ENCODE measurements around the gene ASZ1.
"Not testable (repeated sequence)": the region's sequence is repeated elsewhere in the genome, so short reads cannot be mapped to it uniquely, and the experiment has no call there.

The ASZ1 gene, protein sequence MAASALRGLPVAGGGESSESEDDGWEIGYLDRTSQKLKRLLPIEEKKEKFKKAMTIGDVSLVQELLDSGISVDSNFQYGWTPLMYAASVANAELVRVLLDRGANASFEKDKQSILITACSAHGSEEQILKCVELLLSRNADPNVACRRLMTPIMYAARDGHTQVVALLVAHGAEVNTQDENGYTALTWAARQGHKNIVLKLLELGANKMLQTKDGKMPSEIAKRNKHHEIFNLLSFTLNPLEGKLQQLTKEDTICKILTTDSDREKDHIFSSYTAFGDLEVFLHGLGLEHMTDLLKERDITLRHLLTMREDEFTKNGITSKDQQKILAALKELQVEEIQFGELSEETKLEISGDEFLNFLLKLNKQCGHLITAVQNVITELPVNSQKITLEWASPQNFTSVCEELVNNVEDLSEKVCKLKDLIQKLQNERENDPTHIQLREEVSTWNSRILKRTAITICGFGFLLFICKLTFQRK

DNA sequence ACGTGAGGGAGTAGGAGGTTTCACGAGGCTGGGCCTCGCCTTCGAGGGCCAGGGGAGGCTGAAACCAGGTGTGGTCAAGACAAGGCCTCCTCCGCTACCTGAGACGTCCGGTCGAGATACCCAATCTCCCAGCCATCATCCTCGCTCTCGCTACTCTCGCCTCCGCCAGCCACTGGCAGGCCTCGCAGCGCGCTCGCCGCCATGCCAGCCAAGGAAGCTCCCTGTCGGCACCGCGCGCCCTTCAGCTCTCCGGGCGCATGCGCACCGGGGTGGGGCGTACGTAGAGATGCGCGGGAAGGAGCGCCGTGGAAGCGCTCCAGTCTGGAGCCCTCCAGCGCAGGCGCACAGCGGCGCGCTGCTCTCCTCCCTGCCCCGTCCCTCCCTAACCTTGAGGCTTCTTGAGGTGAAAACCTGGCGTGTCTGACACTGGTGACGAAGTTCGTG is at the start of gene ASZ1:
Gene ASZ1 (minus strand): TSS at position 236 of the 444 bp plus-strand sequence. CDS start 33 bp downstream, at position 203.
- no peak for DNase-seq (ENCODE audit: low spot score)

DNA sequence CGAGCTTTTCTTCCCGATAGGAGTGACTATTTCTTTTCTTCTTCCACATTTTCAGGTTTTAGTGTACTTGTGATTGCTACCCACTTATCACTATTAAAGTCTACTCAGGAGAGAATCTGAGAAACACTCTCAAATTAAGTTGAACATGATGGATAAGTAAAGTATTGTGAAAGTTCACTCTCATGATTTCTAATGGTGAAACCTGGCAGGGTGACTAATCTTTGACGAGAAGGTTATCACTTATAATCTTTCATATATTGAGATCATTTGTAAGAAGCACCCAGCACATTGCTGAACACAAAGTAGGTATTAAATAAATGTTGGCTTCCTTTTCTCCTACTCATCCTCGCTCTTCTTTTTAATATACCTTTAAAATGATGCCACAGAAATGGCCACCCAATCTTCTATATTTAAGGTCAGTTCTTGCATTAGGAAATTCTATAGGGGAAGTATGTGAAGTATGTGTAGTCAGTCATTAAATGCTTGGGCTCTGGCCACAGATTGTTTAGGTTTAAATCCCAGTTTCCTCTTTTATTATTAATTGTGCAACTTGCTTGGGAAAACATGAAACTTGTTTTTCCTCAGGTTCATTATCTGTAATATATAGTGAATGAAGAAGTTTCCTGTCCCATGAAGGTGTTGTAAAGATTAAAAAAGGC is 49.4 kb upstream of the ASZ1 start:
- DNase-seq (ENCODE audit: low spot score): no peak

DNA sequence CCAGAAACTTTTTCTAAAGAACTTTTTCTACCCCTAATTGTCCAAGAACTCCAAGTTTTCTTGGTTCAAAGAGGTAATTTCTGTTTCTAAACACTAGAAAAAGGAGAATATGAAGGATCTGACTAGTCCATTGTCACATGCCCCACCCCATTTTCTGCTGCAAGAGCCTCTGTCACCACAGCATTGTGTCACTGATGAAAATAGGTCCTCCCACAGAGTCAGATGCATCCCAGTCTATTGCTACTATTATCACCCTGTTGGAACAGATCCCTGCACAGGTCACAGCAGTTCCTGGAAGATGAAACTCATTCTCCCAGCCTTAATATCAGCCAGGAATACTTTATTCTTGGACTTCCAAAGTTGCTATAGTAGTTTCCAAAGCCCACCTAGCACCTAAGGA is 45.0 kb upstream of the ASZ1 start:
- DNase-seq (ENCODE audit: low spot score): no peak

DNA sequence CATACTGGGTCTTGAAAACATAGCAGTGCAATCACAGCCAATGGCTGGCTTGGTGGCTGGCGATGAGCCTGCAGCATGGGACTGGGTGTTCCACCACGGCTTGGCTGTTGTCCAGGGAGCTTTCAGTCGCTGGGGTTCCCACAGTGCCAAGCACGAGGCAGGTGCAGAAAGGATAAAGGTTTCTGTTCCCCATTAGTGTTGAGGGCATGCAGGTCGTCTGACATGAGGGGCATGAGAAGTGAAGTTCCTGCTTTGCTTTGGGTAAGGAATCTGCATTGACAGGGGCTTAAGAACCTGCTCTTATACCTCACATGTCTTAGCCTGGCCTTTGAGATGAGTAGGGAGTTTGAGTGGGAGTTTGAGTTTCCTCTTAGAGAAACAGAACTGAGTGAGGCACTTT is 43.5 kb upstream of the ASZ1 start:
- no peak for DNase-seq (ENCODE audit: low spot score)

DNA sequence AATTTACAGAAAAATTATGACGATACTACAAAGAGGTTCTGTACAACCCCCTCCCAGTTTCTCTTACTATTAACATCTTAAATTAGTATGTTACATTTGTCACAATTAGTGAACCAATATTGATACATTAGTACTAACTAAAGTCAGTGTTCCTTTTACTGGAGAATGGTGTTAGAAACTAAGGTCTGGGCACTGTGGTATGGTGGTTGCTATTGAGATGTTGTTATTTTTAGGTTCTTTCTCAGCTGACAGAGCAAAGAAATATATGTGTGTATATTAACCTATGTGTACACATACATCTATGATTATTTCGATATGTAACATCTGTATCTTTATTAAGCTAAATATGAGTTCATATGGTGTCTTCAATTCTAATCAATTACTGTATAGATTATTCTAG is 40.9 kb upstream of the ASZ1 start:
- no peak for DNase-seq (ENCODE audit: low spot score)

DNA sequence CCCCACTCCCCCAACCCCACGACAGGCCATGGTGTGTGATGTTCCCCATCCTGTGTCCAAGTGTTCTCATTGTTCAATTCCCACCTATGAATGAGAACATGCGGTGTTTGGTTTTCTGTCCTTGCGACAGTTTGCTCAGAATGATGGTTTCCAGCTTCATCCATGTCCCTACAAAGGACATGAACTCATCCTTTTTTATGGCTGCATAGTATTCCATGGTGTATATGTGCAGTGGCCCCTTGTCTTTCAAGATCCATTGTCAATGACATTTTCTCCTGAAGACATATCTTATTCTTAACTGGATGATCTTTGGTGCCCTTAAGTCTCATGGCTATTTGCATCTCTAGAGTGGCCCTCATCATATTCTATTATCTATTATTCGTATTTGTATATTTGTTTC is 33.5 kb upstream of the ASZ1 start:
- DNase-seq (ENCODE audit: low spot score): not testable (repeated sequence)

DNA sequence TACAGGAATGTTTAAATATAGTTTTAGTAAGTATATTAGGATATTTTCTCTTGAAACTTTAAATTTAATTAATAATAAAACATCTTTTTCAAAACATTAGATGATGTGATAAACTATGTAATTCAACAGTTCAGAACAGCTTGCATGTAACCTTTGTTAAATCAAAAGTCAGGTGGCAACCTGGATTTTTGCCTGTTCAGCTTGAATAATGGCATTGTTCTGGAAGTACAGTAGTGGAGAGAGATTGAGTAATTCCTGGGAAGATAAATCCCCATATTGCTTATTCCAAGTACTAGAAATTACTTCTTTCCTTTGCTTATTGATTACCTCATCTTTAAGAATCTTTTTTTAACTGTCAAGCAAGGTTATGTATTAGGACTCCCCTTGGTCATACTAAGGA is 32.4 kb upstream of the ASZ1 start:
- DNase-seq (ENCODE audit: low spot score): no peak

DNA sequence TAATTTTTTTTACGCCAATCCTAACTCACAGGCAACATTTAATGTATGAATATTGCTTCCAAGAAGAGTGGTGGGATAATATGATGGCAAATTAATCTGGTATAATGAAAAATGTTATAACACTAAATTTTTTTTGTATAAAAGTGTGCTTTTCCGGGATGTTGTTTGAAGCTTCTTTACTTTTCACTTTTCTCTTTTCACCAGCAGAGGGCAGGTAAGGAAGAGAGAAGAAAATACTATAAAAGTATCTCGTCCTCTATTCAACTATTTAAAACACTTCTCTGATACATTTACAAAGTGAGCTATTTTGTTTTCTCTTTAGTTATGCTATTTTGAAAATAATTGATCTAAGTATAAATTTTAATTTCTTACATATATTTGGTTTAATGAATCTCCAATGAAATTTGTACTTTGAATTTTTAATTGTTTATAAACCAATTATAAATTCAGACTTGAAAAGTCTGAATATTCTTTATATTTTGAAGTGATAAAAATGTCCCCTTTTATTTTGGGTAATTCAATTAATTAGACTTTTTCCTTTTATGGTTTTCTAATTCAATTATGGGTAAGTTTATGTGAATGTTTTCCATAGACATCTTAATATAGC is 31.8 kb upstream of the ASZ1 start:
- no peak for DNase-seq (ENCODE audit: low spot score)

DNA sequence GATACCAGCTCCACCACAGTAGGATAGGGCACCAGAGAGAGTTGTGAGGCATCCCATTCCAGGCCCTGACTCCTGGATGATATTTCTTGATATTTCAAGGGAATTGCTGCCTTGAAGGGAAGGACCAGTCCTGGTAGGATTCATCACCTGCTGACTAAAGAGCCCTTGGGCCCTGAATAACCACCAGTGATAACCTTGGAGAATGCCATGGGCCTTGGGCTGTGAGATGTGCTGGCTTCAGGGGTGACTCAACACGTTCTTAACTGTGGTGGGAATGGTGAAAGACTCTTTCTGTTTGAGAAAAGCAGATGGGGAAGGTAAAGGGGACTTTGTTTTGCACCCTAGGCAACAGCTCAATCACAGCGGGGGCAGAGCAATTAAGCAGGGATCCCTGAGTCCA is 21.4 kb upstream of the ASZ1 start:
- no peak for DNase-seq (ENCODE audit: low spot score)

DNA sequence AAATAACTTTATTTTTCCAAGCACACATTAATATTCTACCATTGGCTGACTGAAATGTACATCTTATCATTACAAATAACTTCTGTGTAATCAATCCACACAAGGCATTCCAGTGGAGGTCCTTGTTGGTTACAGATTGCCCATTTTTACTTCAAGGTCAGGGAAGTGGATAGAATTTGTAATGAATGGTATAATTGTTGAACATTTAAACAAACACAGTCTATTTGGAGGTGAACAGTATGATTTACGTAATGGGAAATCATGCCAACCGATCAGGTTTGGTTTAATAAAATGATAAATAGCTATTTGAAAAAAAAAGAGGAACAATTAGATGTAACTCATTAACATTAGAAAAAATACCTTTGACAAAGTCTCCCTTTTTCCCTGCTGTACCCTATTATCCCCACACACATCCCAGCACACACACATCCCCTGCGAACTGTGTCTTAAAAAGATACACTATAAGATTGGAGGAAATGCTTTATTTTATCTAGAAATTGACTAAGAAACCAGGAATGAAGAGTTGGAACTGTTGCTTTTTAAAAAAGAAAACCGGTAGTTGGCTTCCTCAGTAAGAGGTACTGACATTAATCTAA is 19.0 kb upstream of the ASZ1 start:
- no peak for DNase-seq (ENCODE audit: low spot score)

DNA sequence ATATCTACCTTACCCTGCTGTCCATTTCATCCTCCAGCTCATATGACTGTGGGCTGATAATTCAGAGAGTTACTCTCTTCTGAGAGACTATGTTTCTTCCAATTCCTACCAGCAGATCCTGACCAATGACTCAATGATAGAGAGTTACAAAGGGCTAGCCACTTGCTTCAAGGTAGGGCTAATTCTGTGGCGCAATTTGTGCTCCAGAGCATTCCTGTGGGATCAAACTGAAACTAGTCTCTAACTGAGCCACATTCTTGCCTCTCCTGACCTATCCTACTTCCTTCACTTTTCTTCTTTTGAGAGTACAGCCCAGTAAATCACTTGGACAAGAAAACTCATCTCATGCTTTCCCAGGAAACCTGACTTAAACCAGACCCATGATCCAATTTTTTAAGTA is 17.9 kb upstream of the ASZ1 start:
- no peak for DNase-seq (ENCODE audit: low spot score)

DNA sequence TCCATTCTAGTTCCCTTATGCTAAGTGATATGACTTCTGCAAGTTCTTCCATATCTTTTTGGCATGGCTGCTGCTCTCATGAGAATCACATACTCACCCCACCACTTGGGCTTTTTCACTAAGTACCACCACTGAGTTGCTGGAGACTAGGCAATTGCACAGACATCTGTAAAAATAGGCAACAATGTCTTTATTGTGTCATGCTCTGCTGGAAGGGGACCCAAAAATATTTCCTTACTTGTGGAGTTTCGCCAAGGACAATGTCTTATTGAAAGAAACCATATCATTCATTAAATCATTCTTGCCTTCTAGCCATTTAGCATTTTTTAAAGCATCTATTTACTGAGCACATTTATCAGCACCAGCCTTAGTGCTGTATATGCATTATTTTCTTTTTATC is 17.4 kb upstream of the ASZ1 start:
- no peak for DNase-seq (ENCODE audit: low spot score)

DNA sequence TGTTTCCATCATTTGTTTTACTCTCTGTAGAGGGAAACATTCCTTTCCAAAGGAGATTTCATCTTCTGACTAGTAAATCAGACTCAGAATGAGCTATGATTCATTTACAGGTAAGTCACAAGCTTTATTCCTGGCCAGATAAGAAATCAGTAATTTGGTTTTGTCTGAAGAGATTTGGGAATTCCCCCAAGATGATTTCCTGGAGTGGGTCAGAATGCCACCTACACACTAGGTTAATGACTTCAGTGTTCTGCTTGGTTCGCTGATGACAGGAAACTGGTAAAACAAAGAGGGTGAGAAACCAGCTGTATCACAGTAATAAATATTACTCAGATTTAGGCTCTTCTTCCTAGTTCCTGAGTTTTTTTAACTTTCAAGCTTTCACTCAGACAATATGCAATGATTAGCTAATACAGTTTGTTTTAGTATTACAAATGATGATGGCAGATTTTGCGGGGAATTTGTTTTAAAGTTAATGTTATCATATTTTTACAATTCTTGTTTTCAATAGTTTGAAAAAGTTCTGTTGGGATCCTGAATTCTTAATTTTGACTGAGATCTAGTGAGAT is 8.3 kb upstream of the ASZ1 start:
- peak; percentile 55 for DNase-seq (ENCODE audit: low spot score)

DNA sequence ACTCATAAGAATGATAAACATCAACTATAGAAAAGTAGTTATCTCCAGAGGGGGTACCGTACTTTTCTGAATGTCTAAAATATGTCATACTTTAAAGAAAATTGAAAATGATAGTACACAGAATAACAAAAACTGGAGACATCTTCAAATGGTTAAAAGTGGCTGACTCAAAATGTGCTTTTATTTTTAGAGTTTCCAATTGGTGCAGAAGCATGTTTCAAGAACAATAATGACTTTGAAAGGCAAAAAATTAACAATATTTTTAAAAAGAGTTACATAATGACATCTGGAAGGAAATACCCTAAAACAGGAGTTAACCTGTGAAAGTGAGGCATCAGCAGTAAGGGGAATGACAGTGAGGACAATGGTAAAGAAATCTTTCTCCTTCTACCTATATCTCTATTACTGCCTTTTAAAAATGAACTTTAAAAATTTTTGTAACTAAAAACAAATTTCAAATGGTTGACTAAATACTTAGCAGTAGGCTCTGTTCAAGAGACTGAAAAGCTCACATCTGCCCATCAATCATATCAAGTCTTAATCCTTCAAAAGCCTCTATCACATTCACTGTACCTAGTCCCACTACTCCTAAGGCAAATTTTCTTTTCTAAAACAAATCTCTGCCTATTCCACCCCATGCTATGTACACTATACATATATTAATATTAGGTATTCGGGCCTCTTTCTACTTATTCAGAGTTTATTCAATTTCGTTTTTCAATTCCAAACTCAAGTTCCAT is 3.0 kb downstream of the ASZ1 start:
- DNase-seq (ENCODE audit: low spot score): peak; percentile 38

DNA sequence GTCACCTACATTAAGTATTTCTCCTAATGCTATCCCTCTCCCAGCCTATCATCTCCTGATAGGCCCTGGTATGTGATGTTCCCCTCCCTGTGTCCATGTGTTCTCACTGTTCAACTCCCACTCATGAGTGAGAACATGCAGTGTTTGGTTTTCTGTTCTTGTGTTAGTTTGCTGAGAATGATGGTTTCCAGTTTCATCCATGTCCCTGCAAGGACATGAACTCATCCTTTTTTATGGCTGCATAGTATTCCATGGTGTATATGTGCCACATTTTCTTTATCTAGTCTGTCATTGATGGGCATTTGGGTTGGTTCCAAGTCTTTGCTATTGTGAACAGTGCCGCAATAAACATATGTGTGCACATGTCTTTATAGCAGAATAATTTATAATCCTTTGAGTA is 12.7 kb downstream of the ASZ1 start:
- not testable (repeated sequence) for DNase-seq (ENCODE audit: low spot score)

DNA sequence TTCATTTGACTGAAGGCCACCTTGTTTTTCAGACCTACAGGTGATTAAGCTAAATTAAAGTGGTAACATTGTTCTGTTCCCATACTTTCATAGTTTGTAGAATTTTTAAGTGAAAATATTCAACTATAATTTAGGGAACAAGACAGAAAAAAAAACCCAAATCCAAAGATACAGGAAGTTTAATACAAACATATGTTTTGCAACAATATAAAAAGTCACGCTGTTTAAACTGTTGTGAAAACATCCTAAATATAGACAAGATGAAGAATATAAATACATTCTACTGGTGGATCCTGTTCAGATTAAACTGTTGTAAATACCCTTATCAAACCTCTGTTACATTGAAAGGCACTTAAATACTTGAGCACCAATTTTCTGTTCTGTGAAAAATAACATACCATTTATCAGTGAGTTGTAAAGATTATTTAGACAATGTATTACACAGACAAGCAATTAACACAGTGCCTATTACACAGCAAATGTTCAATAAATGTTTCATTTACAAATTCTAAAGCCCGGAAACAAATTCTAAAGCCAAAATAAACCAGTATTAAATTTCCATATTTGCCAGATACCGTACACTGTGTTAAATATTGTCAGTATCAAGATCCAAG is 14.2 kb downstream of the ASZ1 start:
- DNase-seq (ENCODE audit: low spot score): no peak

DNA sequence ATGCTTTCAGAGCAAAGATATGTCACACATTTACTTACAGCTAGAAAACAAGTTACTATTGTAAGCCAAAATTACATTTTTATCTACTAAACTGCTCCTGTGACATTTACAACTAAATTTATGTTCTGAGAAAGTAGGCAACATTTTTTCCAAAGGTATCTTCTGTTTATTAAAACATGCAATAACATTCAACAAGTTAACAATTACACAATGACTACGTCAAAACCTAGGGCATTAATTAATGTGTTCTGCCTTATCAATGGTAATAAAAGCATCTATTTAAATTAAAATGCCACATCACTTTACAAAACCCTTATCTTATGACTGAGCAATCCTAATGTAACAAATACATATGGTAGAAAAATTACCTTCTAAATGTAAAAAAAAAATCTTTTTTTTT is 14.9 kb downstream of the ASZ1 start:
- DNase-seq (ENCODE audit: low spot score): no peak

DNA sequence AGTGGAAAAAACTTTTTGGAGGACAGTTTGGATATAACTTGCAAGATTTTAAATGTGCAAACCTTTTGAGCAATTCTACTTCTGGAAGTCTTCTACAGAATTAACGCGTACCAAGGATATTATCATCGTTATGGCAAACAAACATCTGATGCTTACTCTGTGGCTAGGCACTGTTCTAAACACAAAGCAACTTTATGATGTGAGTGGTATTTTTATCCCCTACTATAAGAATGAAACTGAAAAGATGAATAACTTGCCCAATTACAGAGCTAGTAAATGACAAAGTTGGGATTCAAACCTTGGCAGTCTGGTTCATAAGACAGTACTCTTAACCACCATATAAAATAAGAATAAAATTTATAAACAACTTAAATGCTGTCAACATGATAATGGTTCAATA is 15.8 kb downstream of the ASZ1 start:
- no peak for DNase-seq (ENCODE audit: low spot score)

DNA sequence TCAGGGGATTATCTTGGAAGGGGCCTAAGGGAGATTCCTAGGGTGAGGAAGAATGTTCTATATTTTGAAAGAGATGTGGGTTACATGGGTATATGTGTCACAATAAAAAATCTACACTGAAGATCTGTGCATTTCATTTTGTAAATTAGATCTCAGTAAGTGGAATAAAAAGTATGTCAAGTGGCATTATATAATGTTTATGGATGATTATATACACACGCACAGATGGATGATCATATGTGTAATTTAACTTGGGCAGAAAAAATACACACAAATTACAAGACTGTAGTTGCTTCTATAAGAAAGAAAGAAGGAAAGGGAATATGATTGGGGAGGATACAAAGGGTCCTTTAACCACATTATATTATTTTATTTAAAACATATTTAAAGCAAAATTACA is 18.5 kb downstream of the ASZ1 start:
- no peak for DNase-seq (ENCODE audit: low spot score)

DNA sequence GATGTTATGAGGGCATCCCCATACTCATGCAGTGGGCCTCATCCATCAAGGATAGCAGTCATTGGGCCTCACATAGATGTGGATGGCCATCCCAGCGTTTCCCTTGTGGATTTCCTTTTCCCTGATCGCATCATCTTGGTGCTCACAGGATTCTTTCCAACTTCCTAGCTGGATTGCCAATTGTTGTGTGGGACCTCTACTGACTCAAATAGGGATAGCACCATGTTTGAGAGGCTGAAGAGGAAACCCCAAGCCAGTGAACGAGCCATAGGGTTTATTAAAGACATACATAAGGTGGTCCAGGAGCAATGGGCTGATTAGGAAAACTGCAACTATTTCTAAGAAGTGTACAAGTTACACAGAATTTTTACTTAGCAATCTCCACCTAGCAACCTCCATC is 21.8 kb downstream of the ASZ1 start:
- no peak for DNase-seq (ENCODE audit: low spot score)

DNA sequence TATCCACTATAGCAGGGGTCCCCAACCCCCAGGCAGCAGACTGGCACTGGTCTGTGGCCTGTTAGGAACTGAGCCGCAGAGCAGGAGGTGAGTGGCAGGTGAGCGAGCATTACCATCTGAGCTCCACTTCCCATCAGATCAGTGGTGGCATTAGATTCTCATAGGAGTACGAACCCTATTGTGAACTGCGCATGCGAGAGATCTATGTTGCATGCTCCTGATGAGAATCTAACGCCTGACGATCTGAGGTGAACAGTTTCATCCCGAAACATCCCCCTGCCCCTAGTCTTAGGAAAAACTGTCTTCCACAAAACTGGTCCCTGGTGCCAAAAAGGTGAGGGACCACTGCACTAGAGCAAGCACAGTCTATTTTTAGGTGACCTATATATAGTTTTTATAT is 23.6 kb downstream of the ASZ1 start:
- DNase-seq (ENCODE audit: low spot score): no peak
